HG02938 (cell line): ENCODE results near the gene ZNF106.

ENCODE experiments used
- ATAC-seq: cut with Tn5 transposase; IDR thresholded peaks from one replicate; pipeline ENCODE4 v1.9.1; 2021; ENCODE audit warnings: mild to moderate bottlenecking, moderate library complexity; ENCODE audit not compliant: unreplicated experiment

ZNF106 gene

DNA sequence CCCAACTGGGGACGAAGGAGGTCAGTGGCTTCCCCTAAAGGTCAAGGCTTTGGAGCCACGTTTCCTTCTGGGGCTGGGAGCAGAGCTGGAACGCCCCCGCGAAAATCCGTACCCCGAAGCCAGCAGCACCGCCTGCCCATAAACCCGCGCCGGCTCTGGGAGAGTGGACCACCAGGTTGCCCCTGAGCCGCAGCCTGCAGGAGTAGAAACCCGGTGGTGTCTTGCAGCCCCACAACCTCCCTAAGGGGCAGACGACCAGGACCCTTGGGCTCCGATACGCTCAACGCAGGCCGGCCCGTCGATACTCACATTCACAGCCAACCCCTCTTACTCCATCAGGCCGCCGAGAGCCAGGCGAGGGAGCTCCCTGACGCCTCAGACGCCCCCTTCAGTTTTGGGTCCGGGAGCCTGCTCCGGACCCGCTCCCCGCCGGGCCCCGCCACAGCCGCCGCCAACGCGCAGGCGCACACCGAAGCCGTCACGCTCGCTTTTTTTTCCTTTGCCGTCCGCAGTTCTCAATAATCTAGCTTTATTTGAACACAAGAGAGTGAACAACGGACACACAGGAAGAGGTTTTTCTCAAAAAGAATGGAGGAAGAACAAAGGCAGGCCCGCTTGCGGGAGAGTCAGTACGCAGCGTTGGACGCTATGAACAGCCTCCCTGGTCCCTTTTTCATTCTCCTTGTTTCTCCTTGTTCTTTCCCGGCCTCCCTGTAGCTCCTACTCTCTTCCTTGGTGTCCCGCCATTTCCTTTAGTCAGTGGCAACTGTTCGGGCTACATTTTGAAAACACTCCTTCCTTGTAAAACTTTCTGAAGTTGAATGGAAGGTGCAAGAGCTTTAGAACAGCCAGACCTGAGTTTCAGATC is at the start of gene ZNF106:
Gene ZNF106, minus strand, starts transcription at position 471 of the 868 bp plus-strand sequence. CDS start 18,852 bp downstream, outside the sequence.
- ATAC-seq, result no peak

DNA sequence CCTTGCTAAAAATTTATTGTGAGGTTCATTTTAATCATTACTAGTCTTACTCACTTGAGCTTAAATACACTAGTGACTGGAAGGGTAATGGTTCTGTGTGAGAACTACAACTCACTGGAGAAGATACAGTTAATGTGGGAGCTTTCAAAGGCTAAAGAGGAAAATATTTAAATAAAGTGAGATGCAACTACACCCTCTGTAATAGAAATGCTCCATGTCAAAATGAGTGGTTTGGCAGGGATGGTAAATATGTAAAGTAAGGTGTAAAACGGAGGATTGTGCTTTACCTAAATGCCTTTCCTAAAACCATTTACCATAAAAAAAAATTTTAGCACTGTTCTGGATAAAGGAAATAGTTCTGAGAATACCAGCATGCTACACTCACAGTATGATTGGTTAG is 42.3 kb upstream of the ZNF106 start:
- no peak for ATAC-seq

DNA sequence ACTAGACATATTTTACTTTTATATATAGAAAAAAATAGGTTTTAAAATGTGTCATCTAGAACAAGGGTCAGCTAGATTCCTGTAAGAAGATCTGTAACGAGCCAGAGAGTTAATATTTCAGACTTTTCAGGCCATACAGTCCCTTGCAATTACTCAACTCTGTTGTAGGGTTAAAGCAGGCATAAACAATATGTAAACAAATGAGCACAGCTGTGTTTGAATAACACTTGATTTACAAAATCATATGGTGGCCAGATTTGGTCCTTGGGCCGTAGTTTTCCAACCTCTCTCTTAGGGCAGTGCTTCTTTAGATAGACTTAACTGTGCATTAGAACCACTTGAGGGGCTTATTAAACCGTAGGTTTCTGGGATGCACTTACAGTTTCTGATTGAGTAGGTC is 38.0 kb upstream of the ZNF106 start:
- ATAC-seq, result no peak

DNA sequence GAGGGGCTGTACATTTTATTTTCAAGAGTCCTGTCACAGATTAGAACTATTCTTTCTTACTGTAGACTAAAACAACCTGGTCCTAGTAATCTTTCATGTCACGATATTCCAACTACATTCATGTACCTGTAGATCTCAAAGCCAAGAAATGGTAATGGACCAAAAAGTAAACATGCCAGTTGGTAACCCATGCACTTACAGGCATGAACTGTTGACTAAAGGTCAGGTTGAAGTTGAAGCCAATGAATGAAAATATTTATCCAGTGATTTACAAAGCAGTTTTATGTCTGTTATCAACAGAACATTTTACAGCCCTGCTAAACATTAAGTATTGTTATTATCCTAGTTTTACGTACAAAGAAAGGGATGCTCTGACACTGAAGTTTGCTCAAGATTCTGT is 32.4 kb upstream of the ZNF106 start:
- ATAC-seq, result no peak

DNA sequence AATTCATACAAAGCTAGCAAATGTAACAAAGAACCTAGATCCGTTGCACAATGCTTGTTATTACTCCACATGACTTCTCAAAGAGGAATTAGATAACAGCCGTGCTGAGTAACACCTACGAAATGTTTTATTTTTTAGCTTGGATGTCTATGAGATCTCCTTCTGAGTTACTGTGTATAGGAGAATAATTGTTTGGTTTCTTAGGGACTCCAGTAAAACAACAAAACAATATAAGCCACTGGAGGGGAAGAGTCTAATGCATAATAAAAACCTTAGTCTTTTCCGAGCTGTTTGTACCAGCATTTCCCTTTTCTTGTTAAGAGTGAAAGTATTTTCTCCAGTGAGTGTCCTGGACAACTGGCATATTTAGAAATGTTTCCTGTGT is 20.1 kb upstream of the ZNF106 start:
- no peak for ATAC-seq

DNA sequence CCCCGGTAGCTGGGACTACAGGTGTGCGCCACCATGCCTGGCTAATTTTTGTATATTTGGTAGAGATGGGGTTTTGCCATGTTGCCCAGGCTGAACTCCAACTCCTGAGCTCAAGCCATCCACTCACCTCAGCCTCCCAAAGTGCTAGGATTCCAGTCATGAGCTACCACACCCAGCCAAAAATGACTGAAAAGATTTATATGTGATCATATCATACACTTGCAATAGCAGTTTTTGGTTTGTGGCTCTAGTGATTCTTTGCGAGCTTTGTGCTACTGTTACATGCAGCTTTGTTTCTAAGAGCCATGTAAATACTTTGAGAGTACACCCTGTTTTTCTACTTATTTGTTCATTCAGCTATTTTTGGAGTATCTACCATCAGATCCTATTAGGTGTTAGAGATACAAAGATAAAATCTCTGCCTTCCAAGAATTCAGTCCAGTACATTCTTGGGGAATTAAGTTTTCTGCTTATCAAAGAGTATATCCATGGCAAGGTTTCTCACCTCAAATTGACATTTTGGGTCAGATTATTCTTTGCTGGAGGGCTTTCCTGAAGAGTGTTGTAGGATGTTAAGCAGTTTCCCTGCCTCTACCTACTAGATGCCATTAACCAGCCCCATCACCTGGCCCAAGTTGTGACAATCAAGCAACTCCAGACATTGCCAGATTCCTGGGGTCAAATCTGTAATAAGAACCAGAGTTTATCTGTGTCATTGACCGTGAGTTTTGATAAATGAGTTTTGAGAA is 19.5 kb upstream of the ZNF106 start:
- no peak for ATAC-seq

DNA sequence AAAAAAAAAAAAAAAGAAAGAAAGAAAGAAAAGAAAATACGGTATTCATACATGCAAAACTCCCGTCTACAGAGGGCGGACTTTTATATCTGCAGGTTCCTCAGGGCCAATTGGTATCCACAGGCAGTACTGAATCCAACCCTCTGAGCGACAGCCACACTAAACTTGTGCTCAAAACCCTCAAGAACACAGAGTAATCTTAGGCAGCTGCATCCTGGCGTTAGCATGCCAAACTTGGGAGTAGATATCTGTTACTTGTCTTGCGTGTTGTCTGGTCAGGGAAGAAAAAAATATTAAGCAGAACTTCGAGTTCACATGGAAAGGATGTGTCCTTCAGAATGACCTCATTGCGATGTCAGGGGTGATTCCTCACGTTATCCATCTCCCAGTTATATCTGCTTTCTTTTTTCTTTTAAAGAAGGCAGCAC is 17.3 kb upstream of the ZNF106 start:
- ATAC-seq, result no peak

DNA sequence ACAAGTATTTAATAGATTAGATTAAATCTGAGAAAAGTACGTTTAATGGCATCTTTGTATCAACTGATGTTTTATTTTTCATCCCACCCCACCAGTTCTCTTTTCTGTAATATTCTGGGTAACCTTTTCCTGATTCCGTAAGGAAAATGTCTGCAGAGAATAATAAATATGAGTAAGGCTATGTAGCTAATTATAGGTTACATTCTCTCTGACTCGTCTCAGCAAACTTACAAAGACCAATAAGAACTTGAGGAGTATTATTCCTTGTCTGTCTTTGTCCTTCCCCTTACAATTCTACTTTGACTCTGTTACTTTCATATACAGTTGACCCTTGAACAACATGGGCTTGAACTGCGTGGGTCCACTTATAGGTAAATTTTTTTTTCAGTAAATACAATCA is 16.6 kb upstream of the ZNF106 start:
- no peak for ATAC-seq

DNA sequence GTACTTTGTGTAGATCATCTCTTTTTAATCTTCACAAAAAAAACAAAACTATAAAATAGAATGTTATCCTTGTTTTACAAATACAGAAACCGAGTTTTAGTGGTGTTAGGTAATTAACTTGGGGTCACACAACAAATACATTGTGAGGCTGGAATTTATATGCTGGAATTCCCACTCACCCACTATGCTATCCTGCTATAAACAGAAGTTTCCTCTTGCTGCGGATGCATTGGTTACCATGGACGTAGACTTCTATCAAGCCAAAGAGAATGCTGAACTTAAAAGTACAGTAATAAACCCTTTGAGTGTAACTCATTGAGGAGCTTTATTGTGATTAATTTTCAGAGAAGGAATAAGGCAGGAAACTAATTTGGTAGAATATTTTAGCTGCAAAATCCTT is 13.7 kb upstream of the ZNF106 start:
- no peak for ATAC-seq

DNA sequence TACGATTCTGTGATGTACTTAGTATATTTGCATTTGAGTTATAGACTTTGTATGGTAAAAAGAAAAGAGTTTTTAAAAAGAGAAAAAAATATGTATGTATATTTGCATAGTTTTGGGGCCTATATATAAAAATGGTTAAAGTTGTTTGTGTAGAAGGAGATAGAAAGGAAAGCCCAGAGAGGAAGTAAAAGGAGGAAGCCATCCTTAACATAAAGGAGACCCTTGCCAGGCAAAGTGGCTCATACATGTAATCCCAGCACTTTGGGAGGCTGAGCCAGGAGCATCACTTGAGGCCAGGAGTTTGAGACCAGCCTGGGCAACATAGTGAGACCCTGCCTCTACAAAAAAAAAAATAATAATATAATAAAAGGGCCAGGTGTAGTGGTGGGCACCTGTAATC is 12.9 kb upstream of the ZNF106 start:
- ATAC-seq, result no peak

DNA sequence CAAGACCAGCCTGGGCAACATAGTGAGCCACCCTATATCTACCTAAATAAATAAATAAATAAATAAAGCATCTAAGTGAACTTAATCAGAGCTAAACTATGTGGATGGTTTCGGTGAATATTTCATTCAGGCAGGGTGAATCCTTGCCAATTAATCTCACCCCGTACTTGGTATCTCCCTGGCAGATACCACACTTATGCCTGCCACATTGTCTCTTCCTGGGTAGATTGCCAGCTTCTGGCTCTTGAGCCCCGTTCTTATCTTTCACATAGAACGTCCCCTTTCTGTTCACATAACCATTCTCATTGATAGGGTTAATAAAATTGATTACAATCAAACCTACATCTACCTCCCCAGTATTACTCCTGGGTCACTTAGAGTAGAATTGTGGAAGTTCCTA is 11.5 kb upstream of the ZNF106 start:
- no peak for ATAC-seq

DNA sequence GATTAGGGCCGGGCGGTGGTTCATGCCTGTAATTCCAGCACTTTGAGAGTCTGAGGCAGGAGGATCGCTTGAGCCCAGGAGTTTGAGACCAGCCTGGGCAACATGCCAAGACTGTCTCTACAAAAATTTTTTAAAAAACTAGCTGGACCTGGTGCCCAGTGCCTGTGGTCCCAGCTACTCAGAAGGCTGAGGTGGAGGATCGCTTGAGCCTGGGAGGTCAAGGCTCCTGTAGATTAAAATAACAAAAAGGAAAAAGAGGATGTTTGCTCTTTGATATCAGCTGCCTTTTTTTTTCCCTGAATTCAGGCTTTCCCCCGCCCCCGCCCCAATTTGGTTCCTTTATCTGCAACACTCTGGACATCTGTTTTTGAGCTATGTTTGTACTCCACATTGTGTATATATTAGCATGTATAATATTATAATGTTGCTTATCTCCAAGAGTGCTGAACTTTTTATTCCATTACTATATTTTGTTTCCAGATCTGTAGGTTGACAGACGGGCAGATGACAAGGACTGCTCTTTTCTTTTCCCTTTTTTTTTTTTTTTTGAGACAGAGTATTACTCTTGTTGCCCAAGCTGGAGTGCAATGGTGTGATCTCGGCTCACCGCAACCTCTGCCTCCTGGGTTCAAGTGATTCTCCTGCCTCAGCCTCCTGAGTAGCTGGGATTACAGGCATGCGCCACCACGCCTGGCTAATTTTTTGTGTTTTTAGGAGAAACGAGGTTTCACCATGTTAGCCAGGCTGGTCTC is 9.1 kb upstream of the ZNF106 start:
- ATAC-seq, result no peak

DNA sequence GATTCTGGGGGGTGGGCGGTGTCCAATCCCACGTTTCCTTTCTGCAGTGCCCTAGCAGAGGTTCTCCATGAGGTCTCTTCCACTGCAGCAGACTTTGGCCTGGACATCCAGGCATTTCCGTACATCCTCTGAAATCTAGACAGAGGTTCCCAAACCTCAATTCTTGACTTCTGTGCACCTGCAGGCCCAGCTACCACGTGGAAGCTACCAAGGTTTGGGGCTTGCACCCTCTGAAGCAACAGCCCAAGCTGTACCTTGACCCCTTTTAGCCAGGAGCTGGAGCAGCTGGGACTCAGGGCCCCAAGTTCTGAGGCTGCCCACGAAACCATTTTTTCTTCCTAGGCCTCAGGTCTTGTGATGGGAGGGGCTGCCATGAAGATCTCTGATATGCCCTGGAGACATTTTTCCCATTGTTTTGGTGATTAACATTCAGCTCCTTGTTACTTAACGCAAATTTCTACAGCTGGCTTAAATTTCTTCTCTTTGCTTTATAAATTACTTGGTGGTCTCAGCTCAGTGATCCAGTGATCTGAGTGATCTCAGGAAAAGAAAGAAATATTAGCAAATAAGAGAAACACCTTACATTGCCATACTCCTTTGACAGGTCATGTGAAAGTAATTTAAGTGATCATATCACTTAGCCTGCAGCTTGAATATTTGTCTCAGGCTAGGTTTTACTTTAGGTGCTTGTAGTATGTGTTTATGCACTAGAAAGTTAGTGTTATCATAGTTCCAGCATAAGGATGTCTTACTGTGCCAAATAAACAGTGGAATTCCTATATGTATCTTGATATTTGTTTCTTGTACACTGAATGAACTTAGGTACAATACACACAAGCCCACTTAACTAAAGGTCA is 7.5 kb upstream of the ZNF106 start:
- ATAC-seq, result no peak

DNA sequence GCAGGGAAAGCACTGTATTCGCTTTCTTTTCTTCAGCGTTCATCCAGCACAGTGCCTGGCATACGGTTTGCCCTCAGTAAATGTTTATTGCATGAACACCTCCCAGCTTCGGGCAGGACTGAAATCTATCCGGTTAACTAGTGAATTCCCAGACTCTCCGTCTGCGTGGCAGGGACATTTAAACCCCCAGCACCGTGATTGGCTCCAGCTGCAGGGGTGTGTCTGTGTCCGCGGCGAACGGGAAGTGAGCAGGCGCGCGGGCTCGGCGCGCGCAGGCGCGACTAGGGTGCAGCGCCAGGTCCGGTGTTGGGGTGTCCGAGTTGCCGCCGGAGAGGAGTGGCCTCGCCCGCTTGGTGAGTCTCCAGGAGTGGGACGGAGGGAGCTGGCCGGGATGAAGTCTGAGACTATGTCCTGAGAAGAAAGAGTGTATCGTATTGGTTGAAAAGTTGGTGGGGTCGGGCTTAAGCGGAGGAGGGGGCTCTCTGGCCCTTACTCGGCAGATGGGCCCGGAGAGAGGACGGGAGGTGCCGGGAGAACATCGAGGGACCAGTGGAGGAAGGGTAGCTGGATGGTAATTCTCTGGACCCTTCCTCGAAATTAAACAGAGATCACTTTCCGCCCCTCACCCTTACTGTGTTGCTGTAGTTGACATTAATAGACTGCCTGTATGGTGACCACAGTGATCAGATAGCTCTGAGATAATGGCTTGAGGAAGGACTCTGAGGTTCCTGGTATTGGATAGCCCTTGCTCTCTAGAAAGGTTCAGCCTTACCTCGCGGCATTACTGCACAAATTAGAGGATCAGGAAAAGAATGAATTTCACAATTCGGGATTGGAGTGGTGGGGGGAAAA is 4.6 kb upstream of the ZNF106 start, which contains the start of gene SNAP23:
Gene SNAP23, plus strand, starts transcription at position 274 of the 852 bp plus-strand sequence. CDS start 16,213 bp downstream, outside the sequence.
- peak; percentile 66 for ATAC-seq

DNA sequence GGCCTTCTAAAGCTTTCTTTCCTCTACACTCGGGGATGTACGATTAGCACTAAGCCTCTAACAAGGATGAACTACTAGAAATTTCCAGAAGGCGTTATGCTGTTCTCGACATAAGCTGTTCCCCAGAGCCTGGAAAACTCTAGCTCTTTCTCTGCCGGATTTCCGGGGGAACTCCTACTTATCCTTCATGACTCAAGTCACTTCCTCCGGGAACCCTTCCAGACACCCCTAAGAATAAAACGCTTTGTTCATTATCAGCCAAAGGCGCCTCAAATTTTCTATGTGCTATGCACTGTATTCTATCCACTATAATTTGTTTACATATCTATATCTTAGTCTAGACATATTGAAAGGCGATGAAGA is 4.0 kb upstream of the ZNF106 start:
- ATAC-seq, result no peak

DNA sequence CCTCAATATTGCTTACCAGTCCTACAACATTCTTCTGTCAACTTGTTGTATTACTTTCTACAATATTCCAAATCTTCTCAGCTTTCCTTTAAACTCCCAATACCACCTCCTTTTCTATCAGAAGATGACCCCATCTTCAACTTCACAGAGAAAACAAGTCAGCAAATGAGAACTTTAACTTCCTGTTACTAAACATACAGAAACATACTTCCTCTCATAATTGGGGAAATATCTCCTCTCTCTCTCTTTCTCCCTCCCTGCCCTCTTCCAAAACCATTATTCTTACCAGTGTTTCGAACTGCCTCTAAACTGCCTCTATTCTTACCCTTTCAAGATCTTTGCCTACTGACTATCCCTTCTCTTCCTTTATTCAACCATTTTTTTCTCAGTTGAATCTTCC is 2.7 kb upstream of the ZNF106 start:
- no peak for ATAC-seq

DNA sequence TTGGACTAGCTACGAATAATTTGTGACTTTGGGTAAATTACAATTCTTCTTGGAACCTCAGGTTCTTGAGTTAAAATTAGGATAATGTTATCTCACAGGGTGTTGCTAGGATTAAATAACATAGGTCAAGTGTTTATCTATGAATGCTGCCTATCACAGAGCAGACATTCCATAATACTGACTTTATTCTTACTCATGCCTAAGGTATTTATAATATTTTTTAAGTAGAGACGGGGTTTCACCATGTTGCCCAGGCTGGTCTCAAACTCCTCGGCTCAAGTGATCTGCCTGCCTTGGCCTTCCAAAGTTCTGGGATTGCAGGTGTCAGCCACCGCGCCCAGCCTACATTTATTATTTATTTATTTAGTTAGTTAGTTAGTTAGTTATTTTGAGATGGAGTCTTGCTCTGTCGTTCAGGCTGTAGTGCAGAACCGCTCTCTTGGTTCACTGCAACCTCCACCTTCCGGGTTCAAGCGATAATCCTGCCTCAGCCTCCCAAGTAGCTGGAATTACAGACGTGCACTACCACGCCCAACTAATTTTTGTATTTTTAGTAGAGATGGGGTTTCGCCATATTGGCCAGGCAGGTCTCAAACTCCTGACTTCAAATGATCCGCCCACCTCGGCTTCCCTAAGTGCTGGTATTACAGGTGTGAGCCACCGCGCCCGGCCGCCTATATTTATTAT is 741 bp upstream of the ZNF106 start:
- no peak for ATAC-seq

DNA sequence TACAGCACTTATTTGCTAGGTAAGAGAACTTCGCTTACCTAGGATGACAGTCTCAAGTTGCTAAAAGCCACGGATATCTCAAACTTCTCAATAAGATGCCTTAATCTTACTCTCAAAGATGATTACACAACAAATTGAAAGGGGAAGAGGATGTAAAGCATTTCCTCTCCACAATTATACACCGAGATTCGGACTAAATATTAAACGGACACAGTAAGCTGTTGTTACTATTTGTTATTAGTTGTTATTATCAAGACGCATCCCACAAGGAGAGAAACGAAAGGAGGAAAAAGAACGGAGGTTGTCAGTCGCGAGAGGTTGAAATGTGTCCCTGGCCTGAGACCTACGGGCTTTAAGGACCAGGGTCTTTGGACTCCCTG is 660 bp downstream of the ZNF106 start:
- no peak for ATAC-seq

DNA sequence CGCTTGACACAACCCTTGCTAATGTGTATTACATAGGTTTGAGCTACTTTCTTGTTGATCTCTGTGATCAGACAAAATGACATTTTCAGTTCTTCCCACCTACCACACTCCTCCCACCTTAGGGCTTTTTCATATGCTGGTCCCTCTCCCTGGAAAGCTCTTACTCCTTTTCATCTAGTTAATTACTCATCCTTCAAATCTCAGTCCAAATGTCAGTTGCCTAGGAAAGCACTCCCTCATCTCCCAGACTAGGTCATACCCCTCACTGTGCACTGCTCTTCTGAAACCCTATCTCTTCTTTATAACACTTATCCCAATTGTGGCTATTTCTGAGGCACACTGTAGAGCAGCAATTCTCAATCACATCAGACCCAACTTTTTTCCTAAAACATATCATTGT is 7.3 kb downstream of the ZNF106 start:
- no peak for ATAC-seq
